ENCODE results near the gene CHGA. TPM values are rescaled to one million over a fixed set of nuclear protein-coding genes. Genes with fewer than 3 reads are reported as not detected.

Gene CHGA
- total RNA-seq, 1 donor from 2014 or later, result not detected

DNA sequence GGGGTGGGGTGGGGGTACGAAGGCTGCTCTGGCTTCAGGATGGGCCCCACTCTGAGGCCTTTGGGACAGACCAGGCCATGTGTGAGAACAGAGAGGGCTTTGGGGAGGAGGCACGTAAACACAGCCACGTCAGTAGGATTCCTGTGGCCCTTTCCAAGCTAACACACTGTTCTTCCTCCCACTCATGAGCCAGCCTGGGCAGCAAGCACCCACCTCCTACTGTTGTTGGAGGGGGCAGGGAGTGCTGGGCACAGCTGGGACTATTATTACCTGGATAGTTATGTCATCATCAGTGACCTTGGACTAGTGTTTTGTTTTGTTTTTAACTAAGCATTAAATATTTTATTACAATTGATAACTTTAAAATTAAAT, 5.3 kb downstream of the CHGA start:
- Mint-ChIP-seq H3K4me1 (no peaks in the 10 kb centered on the region), H3K4me3 (no peak overlapping the region), H3K27ac (no peak overlapping the region), H3K9me3 (no peaks in the 10 kb centered on the region), H3K36me3 (no peaks in the 10 kb centered on the region), H3K27me3 (ENCODE audit: low read depth) (peaks cover 39% of the 10 kb centered on the region)
- no peak for DNase-seq (ENCODE audit: low spot score in 2 of 2, unreplicated experiment in 2 of 2)
- TF ChIP-seq, protein P1, sequence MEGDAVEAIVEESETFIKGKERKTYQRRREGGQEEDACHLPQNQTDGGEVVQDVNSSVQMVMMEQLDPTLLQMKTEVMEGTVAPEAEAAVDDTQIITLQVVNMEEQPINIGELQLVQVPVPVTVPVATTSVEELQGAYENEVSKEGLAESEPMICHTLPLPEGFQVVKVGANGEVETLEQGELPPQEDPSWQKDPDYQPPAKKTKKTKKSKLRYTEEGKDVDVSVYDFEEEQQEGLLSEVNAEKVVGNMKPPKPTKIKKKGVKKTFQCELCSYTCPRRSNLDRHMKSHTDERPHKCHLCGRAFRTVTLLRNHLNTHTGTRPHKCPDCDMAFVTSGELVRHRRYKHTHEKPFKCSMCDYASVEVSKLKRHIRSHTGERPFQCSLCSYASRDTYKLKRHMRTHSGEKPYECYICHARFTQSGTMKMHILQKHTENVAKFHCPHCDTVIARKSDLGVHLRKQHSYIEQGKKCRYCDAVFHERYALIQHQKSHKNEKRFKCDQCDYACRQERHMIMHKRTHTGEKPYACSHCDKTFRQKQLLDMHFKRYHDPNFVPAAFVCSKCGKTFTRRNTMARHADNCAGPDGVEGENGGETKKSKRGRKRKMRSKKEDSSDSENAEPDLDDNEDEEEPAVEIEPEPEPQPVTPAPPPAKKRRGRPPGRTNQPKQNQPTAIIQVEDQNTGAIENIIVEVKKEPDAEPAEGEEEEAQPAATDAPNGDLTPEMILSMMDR (IDR thresholded peaks at IDR 0.05; ENCODE audit: unreplicated experiment), result no peak

DNA sequence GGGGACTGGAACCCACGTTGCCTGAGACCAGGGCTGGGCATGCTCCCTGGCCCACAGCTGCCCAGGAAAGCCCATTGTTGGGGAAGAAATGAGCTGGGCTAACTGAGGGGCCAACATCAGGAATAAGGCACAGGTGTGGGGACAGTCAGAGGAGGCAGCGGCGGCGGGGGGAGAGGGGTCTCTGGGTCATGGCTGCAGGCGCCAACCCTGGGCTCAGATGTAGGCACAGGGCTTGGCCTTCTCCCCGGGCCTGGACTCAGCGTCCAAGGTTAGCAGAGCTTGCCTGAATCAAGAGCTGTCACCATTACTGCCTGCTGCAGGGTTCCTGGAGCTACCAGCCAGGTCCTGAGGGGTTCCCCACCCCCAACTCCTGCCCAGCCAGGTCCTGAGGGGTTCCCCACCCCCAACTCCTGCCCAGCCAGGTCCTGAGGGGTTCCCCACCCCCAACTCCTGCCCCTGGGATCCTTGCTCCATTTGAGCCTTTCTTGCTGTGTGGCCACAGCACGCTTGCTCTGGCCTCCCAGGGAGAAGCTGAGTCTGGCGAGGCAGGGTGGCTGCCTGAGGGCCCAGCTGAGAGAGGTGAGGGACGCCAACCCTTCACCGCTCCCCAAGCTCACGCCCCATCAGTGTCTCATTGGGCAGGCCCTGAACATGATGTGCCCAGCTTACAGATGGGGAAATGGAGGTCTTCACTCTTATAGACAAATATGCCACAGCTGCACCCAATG, 6.2 kb downstream of the CHGA start:
- TF ChIP-seq, protein P1 (IDR thresholded peaks at IDR 0.05; ENCODE audit: unreplicated experiment), result no peak
- H3K27ac Mint-ChIP-seq, result no peak overlapping the region
- no peaks in the 10 kb centered on the region for H3K4me1 Mint-ChIP-seq
- no peak overlapping the region for H3K4me3 Mint-ChIP-seq
- DNase-seq (ENCODE audit: low spot score in 2 of 2, unreplicated experiment in 2 of 2), result no peak
- H3K36me3 Mint-ChIP-seq, result no peaks in the 10 kb centered on the region
- H3K27me3 Mint-ChIP-seq (ENCODE audit: low read depth), result peaks cover 30% of the 10 kb centered on the region
- H3K9me3 Mint-ChIP-seq, result no peaks in the 10 kb centered on the region

DNA sequence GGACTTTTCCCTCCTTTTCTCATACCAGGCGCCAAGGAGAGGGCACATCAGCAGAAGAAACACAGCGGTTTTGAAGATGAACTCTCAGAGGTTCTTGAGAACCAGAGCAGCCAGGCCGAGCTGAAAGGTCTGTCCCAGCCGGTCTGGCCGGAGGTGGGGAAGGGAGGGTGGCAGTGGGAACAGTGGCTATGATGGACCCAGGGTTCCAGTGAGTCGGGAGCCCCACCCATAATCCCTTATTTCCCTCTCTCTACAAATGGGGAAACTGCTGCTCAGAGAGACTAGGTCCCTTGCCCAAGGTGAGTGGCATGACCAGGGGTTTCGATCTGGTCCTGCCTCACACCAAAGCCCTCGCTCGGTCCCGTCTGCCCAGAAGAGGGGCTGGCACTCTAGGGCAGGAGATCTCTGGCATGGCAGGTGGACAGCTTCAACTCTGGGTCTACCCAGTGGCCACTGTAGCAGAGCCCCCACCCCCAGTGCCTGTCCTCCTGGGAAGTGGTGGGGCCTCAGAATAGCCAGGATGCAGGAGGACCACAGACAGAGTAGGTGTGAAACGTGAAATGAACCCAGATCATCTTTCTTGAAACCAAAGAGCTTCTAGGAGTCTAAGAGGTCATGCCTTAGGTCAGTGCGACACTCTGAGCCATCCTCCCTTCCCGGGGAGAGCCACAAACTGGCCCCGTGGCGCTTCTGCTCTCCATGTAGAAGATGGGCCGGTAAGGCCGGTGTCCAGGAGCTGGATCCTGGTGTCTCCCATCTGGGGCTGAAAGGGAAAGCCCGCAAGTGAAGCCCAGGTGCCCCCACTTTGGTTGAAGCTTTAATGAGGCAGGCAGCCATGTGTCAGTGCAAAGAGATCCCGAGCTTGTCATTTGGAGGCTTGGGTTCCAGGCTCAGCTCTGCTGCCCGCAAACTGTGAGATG, 7.0 kb downstream of the CHGA start:
- Mint-ChIP-seq H3K4me1 (no peaks in the 10 kb centered on the region), H3K36me3 (no peaks in the 10 kb centered on the region), H3K27me3 (ENCODE audit: low read depth) (peaks cover 22% of the 10 kb centered on the region), H3K27ac (no peak overlapping the region), H3K9me3 (no peaks in the 10 kb centered on the region), H3K4me3 (no peak overlapping the region)
- TF ChIP-seq, protein P1 (IDR thresholded peaks at IDR 0.05; ENCODE audit: unreplicated experiment), result no peak
- no peak for DNase-seq (ENCODE audit: low spot score in 2 of 2, unreplicated experiment in 2 of 2)

DNA sequence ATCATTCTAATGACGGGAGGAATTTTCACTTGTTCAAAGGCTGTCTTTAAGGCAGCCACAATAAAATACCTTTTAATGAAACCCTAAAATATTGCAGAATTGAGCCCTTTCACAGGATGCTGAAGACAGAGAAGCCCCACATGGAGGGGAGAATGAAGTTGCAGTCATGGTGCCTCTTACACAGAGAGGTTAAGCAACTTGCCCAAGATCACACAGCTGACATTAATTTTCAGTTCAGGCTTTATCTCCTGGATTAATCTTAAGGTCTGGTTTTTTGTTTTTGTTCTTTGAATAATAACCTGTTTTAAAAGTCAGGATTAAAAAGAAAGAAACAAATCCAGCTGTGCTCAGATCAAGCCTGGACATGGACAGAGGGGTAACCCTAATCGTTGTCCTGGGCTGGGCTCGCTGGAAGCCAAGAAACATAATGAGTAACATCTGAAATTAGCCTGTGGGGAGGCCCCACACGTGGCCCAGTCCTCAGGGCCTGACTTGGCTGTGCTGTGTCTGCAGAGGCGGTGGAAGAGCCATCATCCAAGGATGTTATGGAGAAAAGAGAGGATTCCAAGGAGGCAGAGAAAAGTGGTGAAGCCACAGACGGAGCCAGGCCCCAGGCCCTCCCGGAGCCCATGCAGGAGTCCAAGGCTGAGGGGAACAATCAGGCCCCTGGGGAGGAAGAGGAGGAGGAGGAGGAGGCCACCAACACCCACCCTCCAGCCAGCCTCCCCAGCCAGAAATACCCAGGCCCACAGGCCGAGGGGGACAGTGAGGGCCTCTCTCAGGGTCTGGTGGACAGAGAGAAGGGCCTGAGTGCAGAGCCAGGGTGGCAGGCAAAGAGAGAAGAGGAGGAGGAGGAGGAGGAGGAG, 8.0 kb downstream of the CHGA start:
- TF ChIP-seq, protein P1 (IDR thresholded peaks at IDR 0.05; ENCODE audit: unreplicated experiment), result no peak
- no peaks in the 10 kb centered on the region for H3K9me3 Mint-ChIP-seq
- no peak overlapping the region for H3K27ac Mint-ChIP-seq
- no peaks in the 10 kb centered on the region for H3K36me3 Mint-ChIP-seq
- no peaks in the 10 kb centered on the region for H3K4me1 Mint-ChIP-seq
- H3K4me3 Mint-ChIP-seq, result no peak overlapping the region
- H3K27me3 Mint-ChIP-seq (ENCODE audit: low read depth), result peaks cover 12% of the 10 kb centered on the region
- no peak for DNase-seq (ENCODE audit: low spot score in 2 of 2, unreplicated experiment in 2 of 2)

DNA sequence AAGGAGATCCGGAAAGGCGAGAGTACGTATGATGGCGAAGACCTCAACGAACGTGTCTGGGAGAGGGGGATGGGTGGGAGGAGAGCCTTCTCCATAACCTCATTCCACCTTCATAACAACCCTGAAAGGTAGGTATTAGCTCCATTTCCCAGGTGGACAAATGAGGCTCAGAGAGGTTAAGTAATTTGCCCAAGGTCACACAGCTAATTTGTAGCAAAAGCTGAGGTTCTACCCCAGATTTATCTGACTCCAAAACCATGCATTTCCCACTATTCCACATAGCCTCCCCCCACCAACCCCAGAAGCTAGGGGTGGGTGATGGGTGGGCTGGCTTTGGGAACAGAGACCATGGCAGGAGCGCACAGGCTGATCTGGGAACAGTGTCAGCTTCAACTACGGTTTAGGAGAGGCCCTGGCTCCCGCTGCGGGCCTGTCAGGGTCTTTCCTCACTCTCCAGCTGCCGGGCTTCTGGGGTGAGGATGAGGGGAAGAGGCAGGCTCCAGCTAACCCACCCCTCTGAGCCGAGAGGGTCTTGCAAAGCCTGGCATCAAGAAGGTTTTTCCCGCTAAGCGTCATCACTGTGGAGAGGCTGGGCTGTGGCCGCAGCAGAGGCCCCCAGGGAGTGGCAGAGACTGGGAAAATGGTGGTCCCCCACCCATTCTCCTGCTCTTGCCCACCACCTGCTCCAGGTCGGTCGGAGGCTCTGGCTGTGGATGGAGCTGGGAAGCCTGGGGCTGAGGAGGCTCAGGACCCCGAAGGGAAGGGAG, 8.9 kb downstream of the CHGA start:
- no peak overlapping the region for H3K27ac Mint-ChIP-seq

More for the DNA sequence above, 8.9 kb downstream of the CHGA start:
- TF ChIP-seq, protein P1 (IDR thresholded peaks at IDR 0.05; ENCODE audit: unreplicated experiment), result no peak
- no peaks in the 10 kb centered on the region for H3K9me3 Mint-ChIP-seq
- H3K4me1 Mint-ChIP-seq, result no peaks in the 10 kb centered on the region
- H3K4me3 Mint-ChIP-seq, result no peak overlapping the region
- peaks cover 4% of the 10 kb centered on the region for H3K27me3 Mint-ChIP-seq (ENCODE audit: low read depth)
- DNase-seq (ENCODE audit: low spot score in 2 of 2, unreplicated experiment in 2 of 2), result no peak
- no peaks in the 10 kb centered on the region for H3K36me3 Mint-ChIP-seq
